HG03354 (cell line): ENCODE results near the gene AOPEP.

Experiments used
- ATAC-seq: cut with Tn5 transposase; IDR thresholded peaks from one replicate; pipeline ENCODE4 v1.9.1; 2021; ENCODE audit warnings: mild to moderate bottlenecking; ENCODE audit not compliant: unreplicated experiment, poor library complexity, severe bottlenecking

AOPEP gene

GRCh38 chr9:95031711-95032461 is 305.4 kb downstream of the AOPEP start:
- ATAC-seq, result no peak

- no peak for ATAC-seq
These were observed 306.3 kb downstream of the AOPEP start for GRCh38 chr9:95032580-95033341.

- ATAC-seq, result no peak
These were observed 309.3 kb downstream of the AOPEP start for GRCh38 chr9:95035846-95036245.

- ATAC-seq, result no peak
These were observed 310.2 kb downstream of the AOPEP start for GRCh38 chr9:95036676-95037075.

- ATAC-seq, result no peak
These were observed 311.5 kb downstream of the AOPEP start for GRCh38 chr9:95037789-95038521.

- no peak for ATAC-seq
These were observed 312.2 kb downstream of the AOPEP start for GRCh38 chr9:95038666-95039065.

- no peak for ATAC-seq
These were observed 313.6 kb downstream of the AOPEP start for GRCh38 chr9:95040106-95040505.

- no peak for ATAC-seq
These were observed 317.3 kb downstream of the AOPEP start for GRCh38 chr9:95043826-95044225.

GRCh38 chr9:95044731-95045508 is 318.4 kb downstream of the AOPEP start:
- no peak for ATAC-seq

GRCh38 chr9:95045751-95046150 is 319.3 kb downstream of the AOPEP start:
- no peak for ATAC-seq

- ATAC-seq, result no peak
These were observed 321.1 kb downstream of the AOPEP start for GRCh38 chr9:95047452-95048224.

GRCh38 chr9:95048225-95049087 is 322.0 kb downstream of the AOPEP start:
- peak; percentile 73 for ATAC-seq

- no peak for ATAC-seq
These were observed 323.3 kb downstream of the AOPEP start for GRCh38 chr9:95049761-95050160.

GRCh38 chr9:95053611-95054570 is 327.4 kb downstream of the AOPEP start:
- no peak for ATAC-seq

GRCh38 chr9:95055334-95055850 is 328.9 kb downstream of the AOPEP start:
- ATAC-seq, result no peak

- ATAC-seq, result no peak
These were observed 329.5 kb downstream of the AOPEP start for GRCh38 chr9:95055851-95056551.
